ENCODE measurements around the gene MRPS18A.

DNA sequence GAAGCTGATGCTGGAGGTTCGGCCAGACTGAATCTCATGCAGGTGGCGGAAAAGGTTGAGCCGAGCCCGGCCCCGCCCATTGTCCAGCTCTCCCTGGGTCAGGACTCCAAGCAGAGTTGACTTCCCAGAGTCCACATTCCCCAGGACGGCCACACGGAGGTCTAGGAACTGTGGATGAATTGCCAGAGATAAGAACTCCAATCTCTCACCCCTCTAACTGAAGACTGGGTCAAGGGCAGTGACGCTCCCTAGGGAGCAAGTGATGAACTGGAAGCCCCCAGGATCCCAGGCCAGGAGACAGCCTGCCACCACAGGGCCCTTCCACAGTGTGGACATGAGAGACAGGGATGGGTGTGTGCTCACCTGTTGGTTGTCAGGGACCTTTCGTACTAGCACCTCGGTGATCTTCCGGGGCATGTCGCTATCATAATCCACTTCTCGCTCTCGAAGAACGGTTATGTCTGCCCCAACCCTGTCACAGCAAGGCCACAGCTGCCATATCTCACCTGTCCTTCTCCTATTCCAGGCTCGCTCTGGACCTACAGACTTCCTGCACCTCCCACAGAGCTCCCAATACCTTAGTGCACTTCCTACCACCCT is 62.1 kb downstream of the MRPS18A start:
- TF ChIP-seq CTCF (conservative IDR thresholded peaks at IDR 0.05; ENCODE audit: low read depth in 2 of 2): no peak
- no peak for TF ChIP-seq EZH2phosphoT487 (IDR thresholded peaks at IDR 0.05; ENCODE audit: unreplicated experiment)
- no peak for TF ChIP-seq NANOG (IDR thresholded peaks at IDR 0.05; ENCODE audit: borderline replicate concordance)
- TF ChIP-seq POLR2AphosphoS5 (IDR thresholded peaks at IDR 0.05; ENCODE audit: low read depth): no peak
- no peak for TF ChIP-seq JUNB (IDR thresholded peaks at IDR 0.05; ENCODE audit: unreplicated experiment)
- TF ChIP-seq REST (IDR thresholded peaks at IDR 0.05; ENCODE audit: unreplicated experiment): no peak
- TF ChIP-seq ZNF462 (CRISPR knock-in tag; IDR thresholded peaks at IDR 0.05): no peak

Data from GM23338 (cell line).